ENCODE data around the gene RSPO4.

RSPO4 gene

GRCh38 chr20:1001116-1001515 lies 995 bp downstream of the RSPO4 start:
- H3K9me3 ChIP-seq: no peaks in the 10 kb centered on the region
- DNase-seq: no peak
- no peak for TF ChIP-seq CTCF (IDR thresholded peaks at IDR 0.05; ENCODE audit: low read depth, low read length)
- H3K4me1 ChIP-seq: no peaks in the 10 kb centered on the region
- H3K4me3 ChIP-seq (ENCODE audit: low read depth, low read length): no peak overlapping the region
- H3K36me3 ChIP-seq: no peaks in the 10 kb centered on the region
- H3K27me3 ChIP-seq: peaks cover 9% of the 10 kb centered on the region

- no peaks in the 10 kb centered on the region for H3K4me1 ChIP-seq
- H3K4me3 ChIP-seq (ENCODE audit: low read depth, low read length): no peak overlapping the region
- DNase-seq: no peak
- no peaks in the 10 kb centered on the region for H3K9me3 ChIP-seq
- TF ChIP-seq CTCF (IDR thresholded peaks at IDR 0.05; ENCODE audit: low read depth, low read length): no peak
- H3K36me3 ChIP-seq: no peaks in the 10 kb centered on the region
- H3K27me3 ChIP-seq: peaks cover 9% of the 10 kb centered on the region
These were observed 3.8 kb downstream of the RSPO4 start for GRCh38 chr20:998231-998830.

- no peak for TF ChIP-seq CTCF (IDR thresholded peaks at IDR 0.05; ENCODE audit: low read depth, low read length)
- no peak for DNase-seq
- Histone ChIP-seq H3K4me1 (no peaks in the 10 kb centered on the region), H3K9me3 (no peaks in the 10 kb centered on the region), H3K4me3 (ENCODE audit: low read depth, low read length) (no peak overlapping the region), H3K36me3 (no peaks in the 10 kb centered on the region), H3K27me3 (peaks cover 5% of the 10 kb centered on the region)
These were observed 4.6 kb downstream of the RSPO4 start for GRCh38 chr20:997486-997885.

- no peaks in the 10 kb centered on the region for H3K4me1 ChIP-seq
- no peak for DNase-seq
- H3K4me3 ChIP-seq (ENCODE audit: low read depth, low read length): no peak overlapping the region
- H3K9me3 ChIP-seq: no peaks in the 10 kb centered on the region
- H3K27me3 ChIP-seq: peaks cover 3% of the 10 kb centered on the region; the same call in 1 of the 2 replicates
- no peak for TF ChIP-seq CTCF (IDR thresholded peaks at IDR 0.05; ENCODE audit: low read depth, low read length)
- H3K36me3 ChIP-seq: no peaks in the 10 kb centered on the region
These were observed 5.1 kb downstream of the RSPO4 start for GRCh38 chr20:997016-997415.

GRCh38 chr20:995170-995569 lies 6.9 kb downstream of the RSPO4 start:
- no peak for DNase-seq
- no peaks in the 10 kb centered on the region for H3K4me1 ChIP-seq
- no peaks in the 10 kb centered on the region for H3K9me3 ChIP-seq

More at GRCh38 chr20:995170-995569, 6.9 kb downstream of the RSPO4 start:
- no peak for TF ChIP-seq CTCF (IDR thresholded peaks at IDR 0.05; ENCODE audit: low read depth, low read length)
- Histone ChIP-seq H3K36me3 (no peaks in the 10 kb centered on the region), H3K27me3 (no peaks in the 10 kb centered on the region), H3K4me3 (ENCODE audit: low read depth, low read length) (no peak overlapping the region)

Measured in BE2C (cell line).